MM.1S (cell line): Measurements from ENCODE around the gene OR5P2.

Experiments
- DNase-seq: peaks from one replicate; pipeline ENCODE4 v3.0.0-alpha.2; 2015
- H2AFZ ChIP-seq: fragments of 300-600 bp; sonication (generic); 2 replicates; pipeline ENCODE4 v1.6.0; 2016; ENCODE audit warnings: antibody characterized with exemption, low read length
- H3F3A ChIP-seq: fragments of 300-600 bp; sonication (generic); 2 replicates; pipeline ENCODE4 v1.6.1; 2016; ENCODE audit warnings: mild to moderate bottlenecking, antibody characterized with exemption, low read length, moderate library complexity, mixed read lengths; ENCODE audit not compliant: insufficient read depth
- H3K27ac ChIP-seq: fragments of 300-600 bp; sonication (generic); 2 replicates; pipeline ENCODE4 v1.5.1; 2016; ENCODE audit warnings: mild to moderate bottlenecking, low read length
- H3K27me3 ChIP-seq: fragments of 300-600 bp; sonication (generic); replicated peaks from 2 replicates; pipeline ENCODE4 v1.6.0; 2016; ENCODE audit warnings: low read length; ENCODE audit not compliant: insufficient read depth
- H3K36me3 ChIP-seq: fragments of 300-600 bp; sonication (generic); replicated peaks from 2 replicates; pipeline ENCODE4 v1.6.1; 2016; ENCODE audit warnings: mild to moderate bottlenecking, low read length, mixed read lengths; ENCODE audit not compliant: insufficient read depth
- H3K4me1 ChIP-seq: fragments of 300-600 bp; sonication (generic); 2 replicates; pipeline ENCODE4 v1.6.1; 2016; ENCODE audit warnings: low read length, mixed read lengths
- H3K4me2 ChIP-seq: fragments of 300-600 bp; sonication (generic); 2 replicates; pipeline ENCODE4 v1.6.0; 2016; ENCODE audit warnings: low read depth, low read length
- H3K4me3 ChIP-seq: fragments of 300-600 bp; sonication (generic); 2 replicates; pipeline ENCODE4 v1.5.1; 2016; ENCODE audit warnings: low read length, mixed read lengths
- H3K79me2 ChIP-seq: fragments of 300-600 bp; sonication (generic); 2 replicates; pipeline ENCODE4 v1.6.1; 2016; ENCODE audit warnings: mixed run types, low read length, mixed read lengths
- H3K9ac ChIP-seq: fragments of 300-600 bp; sonication (generic); 2 replicates; pipeline ENCODE4 v1.6.1; 2016; ENCODE audit warnings: low read length, mixed read lengths
- H3K9me2 ChIP-seq: fragments of 300-600 bp; sonication (generic); replicated peaks from 2 replicates; pipeline ENCODE4 v1.6.1; 2016; ENCODE audit warnings: mild to moderate bottlenecking, low read length, mixed read lengths; ENCODE audit not compliant: insufficient read depth
- H3K9me3 ChIP-seq: fragments of 300-600 bp; sonication (generic); replicated peaks from 2 replicates; pipeline ENCODE4 v1.6.1; 2016; ENCODE audit warnings: mild to moderate bottlenecking, low read length, mixed read lengths; ENCODE audit not compliant: insufficient read depth
- H4K20me1 ChIP-seq: fragments of 300-600 bp; sonication (generic); 2 replicates; pipeline ENCODE4 v1.6.1; 2016; ENCODE audit warnings: mild to moderate bottlenecking, low read length, moderate library complexity, mixed read lengths; ENCODE audit not compliant: insufficient read depth
- CTCF ChIP-seq: fragments of 300-600 bp; sonication (generic); IDR thresholded peaks from 2 replicates; pipeline ENCODE4 v1.5.1; 2016; ENCODE audit warnings: antibody characterized with exemption, low read length, mixed read lengths
- EZH2 ChIP-seq: fragments of 300-600 bp; sonication (generic); optimal IDR thresholded peaks from 2 replicates; pipeline ENCODE3; 2017; ENCODE audit warnings: low read depth, mild to moderate bottlenecking, antibody characterized with exemption, low read length, mixed read lengths
- EZH2phosphoT487 ChIP-seq: fragments of 300-600 bp; sonication (generic); IDR thresholded peaks from 2 replicates; pipeline ENCODE4 v1.6.1; 2018; ENCODE audit warnings: antibody characterized with exemption, low read length

Gene OR5P2

DNA sequence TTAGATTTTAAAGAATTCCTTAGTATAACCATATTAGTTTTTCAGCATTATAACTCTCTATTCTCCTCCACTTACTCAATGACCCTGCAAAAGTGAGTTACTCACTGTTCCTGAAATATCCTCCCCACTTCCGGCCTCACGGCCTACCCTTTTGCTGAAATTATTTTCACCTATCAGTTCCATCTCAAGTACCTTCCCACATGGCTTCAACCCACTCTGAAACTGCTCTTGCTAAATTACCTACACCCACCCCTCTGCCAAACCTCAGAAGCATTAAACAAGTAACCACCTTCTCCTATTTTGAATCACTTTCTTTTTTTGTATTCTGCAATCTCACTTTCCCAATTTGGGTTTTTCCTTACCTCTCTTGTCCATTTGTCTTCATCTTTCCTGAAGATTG, 37.7 kb downstream of the OR5P2 start:
- Histone ChIP-seq H4K20me1 (no peaks in the 10 kb centered on the region), H3K9ac (no peak overlapping the region), H3K9me2 (no peaks in the 10 kb centered on the region), H3K27me3 (no peaks in the 10 kb centered on the region), H3K4me3 (no peak overlapping the region), H3K36me3 (no peaks in the 10 kb centered on the region), H3K27ac (no peak overlapping the region), H3K4me1 (0 out of 2 replicates have a peak, but pooled peaks cover 4% of the 10 kb centered on the region), H2AFZ (no peak overlapping the region), H3F3A (no peaks in the 10 kb centered on the region), H3K79me2 (no peaks in the 10 kb centered on the region), H3K9me3 (no peaks in the 10 kb centered on the region), H3K4me2 (no peak overlapping the region; the same call in 1 of the 2 replicates)
- no peak for TF ChIP-seq EZH2
- TF ChIP-seq EZH2phosphoT487, result no peak
- TF ChIP-seq CTCF, result no peak
- DNase-seq, result no peak

DNA sequence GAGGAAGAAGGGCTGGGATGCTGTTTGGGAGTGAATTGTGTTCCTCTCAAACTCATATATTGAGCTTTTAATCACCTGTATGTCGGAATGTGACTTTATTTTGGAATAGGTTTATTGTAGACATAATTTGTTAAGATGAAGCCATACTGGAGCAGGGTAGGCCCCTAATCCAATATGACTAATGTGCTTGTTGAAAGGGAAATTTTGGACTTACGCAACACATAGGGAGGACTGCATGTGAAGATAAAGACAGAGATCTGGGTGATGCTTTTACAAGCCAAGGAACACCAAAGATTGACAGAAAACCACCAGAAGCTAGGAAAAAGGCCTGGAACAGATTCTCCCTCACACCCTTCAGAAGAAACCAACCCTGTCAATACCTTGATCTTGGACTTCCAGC, 47.3 kb downstream of the OR5P2 start:
- H3K4me2 ChIP-seq, result no peak overlapping the region
- no peak overlapping the region for H3K9ac ChIP-seq
- H3F3A ChIP-seq, result no peaks in the 10 kb centered on the region
- no peaks in the 10 kb centered on the region for H4K20me1 ChIP-seq
- H2AFZ ChIP-seq, result no peak overlapping the region
- H3K79me2 ChIP-seq, result no peaks in the 10 kb centered on the region
- H3K4me3 ChIP-seq, result no peak overlapping the region
- DNase-seq, result no peak
- no peak overlapping the region for H3K27ac ChIP-seq
- H3K9me2 ChIP-seq, result no peaks in the 10 kb centered on the region
- H3K27me3 ChIP-seq, result no peaks in the 10 kb centered on the region
- H3K4me1 ChIP-seq, result no peaks in the 10 kb centered on the region
- H3K36me3 ChIP-seq, result no peaks in the 10 kb centered on the region
- TF ChIP-seq EZH2phosphoT487, result no peak
- TF ChIP-seq CTCF, result no peak
- no peak for TF ChIP-seq EZH2
- no peaks in the 10 kb centered on the region for H3K9me3 ChIP-seq
